H9 (cell line): ENCODE results near the gene HRC. TPM values are rescaled to one million over a fixed set of nuclear protein-coding genes. Genes with fewer than 3 reads are reported as not detected.

ENCODE experiments used
- DNase-seq: peaks from one replicate; pipeline ENCODE4 v3.0.0-alpha.2; 2017
- H2AFZ ChIP-seq: one replicate; pipeline ENCODE4 v1.6.1; 2013; ENCODE audit warnings: mild to moderate bottlenecking, low read length, control low read depth, moderate library complexity
- H2AK5ac ChIP-seq: 2 replicates; pipeline ENCODE4 v1.6.1; 2013; ENCODE audit warnings: low read length, control low read depth, mixed read lengths; ENCODE audit not compliant: insufficient read length
- H2BK120ac ChIP-seq: one replicate; pipeline ENCODE4 v1.6.1; 2013; ENCODE audit warnings: low read depth, mild to moderate bottlenecking, low read length, control low read depth, inconsistent platforms; ENCODE audit not compliant: poor library complexity, severe bottlenecking
- H2BK12ac ChIP-seq: 2 replicates; pipeline ENCODE4 v1.6.1; 2013; ENCODE audit warnings: low read length, control low read depth, mixed read lengths, low read depth; ENCODE audit not compliant: insufficient read length
- H2BK15ac ChIP-seq: 2 replicates; pipeline ENCODE4 v1.6.1; 2013; ENCODE audit warnings: low read depth, low read length, control low read depth
- H2BK20ac ChIP-seq: one replicate; pipeline ENCODE4 v1.6.1; 2013; ENCODE audit warnings: low read depth, mild to moderate bottlenecking, low read length, control low read depth, inconsistent platforms; ENCODE audit not compliant: poor library complexity, severe bottlenecking
- H2BK5ac ChIP-seq: 2 replicates; pipeline ENCODE4 v1.6.1; 2013; ENCODE audit warnings: low read length, control low read depth, mixed read lengths; ENCODE audit not compliant: insufficient read length
- H3K14ac ChIP-seq: 2 replicates; pipeline ENCODE4 v1.6.1; 2013; ENCODE audit warnings: low read length, control low read depth; ENCODE audit not compliant: insufficient read depth
- H3K18ac ChIP-seq: 2 replicates; pipeline ENCODE4 v1.6.1; 2013; ENCODE audit warnings: low read depth, mild to moderate bottlenecking, mixed read lengths, low read length, control low read depth; ENCODE audit not compliant: insufficient read length
- H3K23ac ChIP-seq: 2 replicates; pipeline ENCODE4 v1.6.1; 2013; ENCODE audit warnings: low read length, control low read depth, mixed read lengths, low read depth; ENCODE audit not compliant: insufficient read length
- H3K23me2 ChIP-seq: 2 replicates; pipeline ENCODE4 v1.6.1; 2013; ENCODE audit warnings: low read depth, mild to moderate bottlenecking, mixed read lengths, low read length, control low read depth; ENCODE audit not compliant: insufficient read length, poor library complexity, severe bottlenecking
- H3K27ac ChIP-seq: 2 replicates; pipeline ENCODE4 v1.5.1; 2013; ENCODE audit warnings: low read length, control low read depth, mixed read lengths, low read depth; ENCODE audit not compliant: insufficient read length
- H3K27me3 ChIP-seq: 2 replicates; pipeline ENCODE4 v1.6.1; 2013; ENCODE audit warnings: low read length, control low read depth, inconsistent platforms; ENCODE audit not compliant: insufficient read depth
- H3K4ac ChIP-seq: 2 replicates; pipeline ENCODE4 v1.6.1; 2013; ENCODE audit warnings: low read depth, mild to moderate bottlenecking, control low read depth, inconsistent platforms, low read length, moderate library complexity
- H3K4me1 ChIP-seq: 2 replicates; pipeline ENCODE4 v1.6.1; 2013; ENCODE audit warnings: low read length, control low read depth, inconsistent platforms; ENCODE audit not compliant: insufficient read depth
- H3K4me2 ChIP-seq: 2 replicates; pipeline ENCODE4 v1.6.1; 2013; ENCODE audit warnings: low read length, control low read depth, mixed read lengths; ENCODE audit not compliant: insufficient read length, insufficient read depth
- H3K56ac ChIP-seq: 2 replicates; pipeline ENCODE4 v1.6.1; 2013; ENCODE audit warnings: low read depth, mild to moderate bottlenecking, mixed read lengths, low read length, control low read depth; ENCODE audit not compliant: insufficient read length
- H3K79me1 ChIP-seq: 2 replicates; pipeline ENCODE4 v1.6.1; 2013; ENCODE audit warnings: low read depth, mild to moderate bottlenecking, moderate library complexity, low read length, control low read depth, inconsistent platforms; ENCODE audit not compliant: insufficient read depth, poor library complexity, severe bottlenecking
- H3K79me2 ChIP-seq: 2 replicates; pipeline ENCODE4 v1.6.1; 2013; ENCODE audit warnings: low read length, control low read depth, inconsistent platforms; ENCODE audit not compliant: insufficient read depth
- H3K9ac ChIP-seq: 2 replicates; pipeline ENCODE4 v1.6.1; 2013; ENCODE audit warnings: low read length, control low read depth, mixed read lengths; ENCODE audit not compliant: insufficient read length; ENCODE audit errors: extremely low read depth
- H3K9me3 ChIP-seq: one replicate; pipeline ENCODE4 v1.6.1; 2013; ENCODE audit warnings: low read depth, low read length, inconsistent platforms; ENCODE audit not compliant: control insufficient read depth
- H3T11ph ChIP-seq: one replicate; pipeline ENCODE4 v1.6.1; 2013; ENCODE audit warnings: mild to moderate bottlenecking, low read length, control low read depth, inconsistent platforms
- H4K20me1 ChIP-seq: one replicate; pipeline ENCODE4 v1.6.1; 2013; ENCODE audit not compliant: control insufficient read depth, insufficient read length, insufficient read depth
- H4K5ac ChIP-seq: 2 replicates; pipeline ENCODE4 v1.6.1; 2013; ENCODE audit warnings: low read depth, mild to moderate bottlenecking, mixed read lengths, low read length, control low read depth; ENCODE audit not compliant: insufficient read length
- H4K8ac ChIP-seq: replicated peaks from 2 replicates; pipeline ENCODE4 v1.6.1; 2013; ENCODE audit warnings: low read length, control low read depth, mixed read lengths, low read depth; ENCODE audit not compliant: insufficient read length
- H4K91ac ChIP-seq: 2 replicates; pipeline ENCODE4 v1.6.1; 2013; ENCODE audit warnings: low read depth, mild to moderate bottlenecking, moderate library complexity, mixed read lengths, low read length, control low read depth; ENCODE audit not compliant: insufficient read length
- H3K27ac Mint-ChIP-seq, 3 experiments: 2 replicates in 2 of 3; 3 replicates in 1 of 3; pipeline ENCODE4 v1.8.0; 2020 to 2021; ENCODE audit warnings: mixed read lengths in 3 of 3, mild to moderate bottlenecking in 1 of 3, moderate library complexity in 1 of 3
- H3K27me3 Mint-ChIP-seq: 2 replicates; pipeline ENCODE4 v1.8.0; 2021; ENCODE audit warnings: low read depth, mild to moderate bottlenecking, moderate library complexity, mixed read lengths
- H3K36me3 Mint-ChIP-seq, 3 experiments: 2 replicates in 2 of 3; 3 replicates in 1 of 3; pipeline ENCODE4 v1.8.0; 2020 to 2021; ENCODE audit warnings: low read depth in 3 of 3, mixed read lengths in 3 of 3; ENCODE audit not compliant: insufficient read depth in 1 of 3
- H3K4me1 Mint-ChIP-seq, 2 experiments: 2 replicates each; pipeline ENCODE4 v1.8.0; 2020; ENCODE audit warnings: mixed read lengths in 2 of 2
- H3K4me3 Mint-ChIP-seq, 2 experiments: 2 replicates in 1 of 2; 3 replicates in 1 of 2; pipeline ENCODE4 v1.8.0; 2020 to 2021; ENCODE audit warnings: mild to moderate bottlenecking in 2 of 2, mixed read lengths in 2 of 2, moderate library complexity in 1 of 2
- H3K9me3 Mint-ChIP-seq, 2 experiments: 2 replicates in 1 of 2; 3 replicates in 1 of 2; pipeline ENCODE4 v1.8.0; 2020; ENCODE audit warnings: mild to moderate bottlenecking in 2 of 2, mixed read lengths in 2 of 2, moderate library complexity in 1 of 2
- CTCF ChIP-seq: fragments of 200-600 bp; sonication (generic); conservative IDR thresholded peaks from 3 replicates; pipeline ENCODE4 v1.8.0; 2021; ENCODE audit warnings: antibody characterized with exemption, mild to moderate bottlenecking
- WGBS: extraction: QIAGEN DNeasy Blood & Tissue Kit; methylation state at CpG from one replicate; pipeline ENCODE4 v1.1.7; 2013; ENCODE audit warnings: missing lambda C conversion rate, low lambda C conversion rate, mixed read lengths; ENCODE audit not compliant: insufficient read length; ENCODE audit errors: extremely low coverage; 5-methylcytosine and 5-hydroxymethylcytosine counted together
- total RNA-seq: library from RNA; stranded (reverse); gene quantifications from 2 replicates; pipeline ENCODE4 v1.2.1, GENCODE V29; 2021

The HRC gene
- total RNA-seq, 1 experiment from 2014 or later = 1.8 TPM

- H4K91ac ChIP-seq = no peak overlapping the region
- no peak overlapping the region for H2AFZ ChIP-seq
- H3K23ac ChIP-seq = no peak overlapping the region
- H4K5ac ChIP-seq = no peak overlapping the region
- no peaks in the 10 kb centered on the region; a peak in 1 of 5 replicates for H3K9me3 Mint-ChIP-seq
- no peak overlapping the region for H3K18ac ChIP-seq
- no peak overlapping the region for H3K4ac ChIP-seq
- peak overlapping the region in 2 of 3 experiments; percentile 73 to 78; a peak in 3 of 7 replicates for H3K27ac Mint-ChIP-seq
- no peak overlapping the region for H3K56ac ChIP-seq
- no peak overlapping the region for H3K27ac ChIP-seq
- no peak overlapping the region for H2BK5ac ChIP-seq
- no peak overlapping the region for H4K8ac ChIP-seq
- H3K4me1 Mint-ChIP-seq = peaks cover 25 to 33% of the 10 kb centered on the region in 2 experiments
- peaks cover 4% of the 10 kb centered on the region for H3K23me2 ChIP-seq
- H3K9me3 ChIP-seq = no peaks in the 10 kb centered on the region
- no peak overlapping the region for H3K14ac ChIP-seq
- H3K27me3 Mint-ChIP-seq = peaks cover 36% of the 10 kb centered on the region
- H3K27me3 ChIP-seq = peaks cover 9% of the 10 kb centered on the region; the same call in 1 of the 2 replicates
- no peak overlapping the region for H2AK5ac ChIP-seq
- H2BK15ac ChIP-seq = no peak overlapping the region
- H2BK120ac ChIP-seq = no peak overlapping the region
- H3K9ac ChIP-seq = no peak overlapping the region
- H3K4me1 ChIP-seq = peaks cover 3% of the 10 kb centered on the region; the same call in 1 of the 2 replicates
- H3K79me2 ChIP-seq = no peaks in the 10 kb centered on the region
- H3K36me3 Mint-ChIP-seq = peaks cover 0 to 4% (median 0%) of the 10 kb centered on the region in 3 experiments; a peak in 1 of 7 replicates
- H3K4me2 ChIP-seq = peak overlapping the region; percentile 39
- no peaks in the 10 kb centered on the region for H3K79me1 ChIP-seq
- no peak overlapping the region for H3T11ph ChIP-seq
- WGBS = no CpG with 5 or more reads among the region's 26 CpGs
- TF ChIP-seq CTCF = no peak
- peak overlapping the region; percentile 66 to 85 for H3K4me3 Mint-ChIP-seq
- no peak for DNase-seq
- no peak overlapping the region for H2BK12ac ChIP-seq
- no peaks in the 10 kb centered on the region for H4K20me1 ChIP-seq
- no peak overlapping the region for H2BK20ac ChIP-seq
Measured at GRCh38 chr19:49117677-49118564, 37.3 kb downstream of the HRC start.
